Activated T-cell treated with anti-CD3 and anti-CD28 coated beads for 1 hour (primary cell): ENCODE results near the gene DCAF7.

Experiments
- DNase-seq: peaks from one replicate; pipeline ENCODE4 v3.0.0-alpha.2; 2020; ENCODE audit warnings: low read depth

DCAF7 gene

GRCh38 chr17:63549946-63550816, at the start of gene DCAF7:
Gene DCAF7 (plus strand): TSS chr17:63550477. CDS start chr17:63550678, 201 bp downstream.
- peak; percentile 99 for DNase-seq

DNA sequence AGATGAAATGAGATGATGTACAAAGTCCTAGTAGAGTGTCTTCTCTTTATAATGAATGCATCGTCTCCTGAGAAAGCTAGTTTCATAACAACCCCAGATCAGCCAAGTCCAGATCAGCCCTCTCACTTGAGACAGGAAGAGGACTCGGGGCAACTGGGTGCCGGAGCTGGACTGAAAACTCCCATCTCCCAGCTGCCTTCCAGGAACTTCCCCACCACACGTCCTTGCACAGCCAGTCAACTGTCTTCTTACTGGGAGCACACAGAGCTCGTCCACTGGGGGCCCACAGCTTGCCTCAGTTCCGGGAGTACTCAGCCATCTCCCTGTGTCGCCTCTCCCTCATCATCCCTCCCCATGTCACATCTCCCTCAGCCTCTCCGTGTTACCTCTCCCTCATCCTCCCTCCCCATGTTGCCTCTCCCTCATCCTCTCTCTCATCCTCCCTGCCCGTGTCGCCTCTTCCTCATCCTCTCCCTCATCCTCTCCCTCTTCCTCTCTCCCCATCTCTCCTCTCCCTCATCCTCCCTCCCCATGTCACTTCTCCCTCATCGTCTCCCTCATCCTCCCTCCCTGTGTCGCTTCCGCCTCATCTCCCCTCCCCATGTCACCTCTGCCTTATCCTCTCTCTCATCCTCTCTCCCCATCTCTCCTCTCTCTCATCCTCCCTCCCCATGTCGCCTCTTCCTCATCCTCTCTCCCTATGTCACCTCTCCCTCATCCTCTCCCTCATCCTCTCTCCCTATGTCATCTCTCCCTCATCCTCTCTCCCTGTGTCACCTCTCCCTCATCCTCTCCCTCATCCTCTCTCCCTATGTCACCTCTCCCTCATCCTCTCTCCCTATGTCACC, 49.5 kb upstream of the DCAF7 start:
- DNase-seq = no peak

DNA sequence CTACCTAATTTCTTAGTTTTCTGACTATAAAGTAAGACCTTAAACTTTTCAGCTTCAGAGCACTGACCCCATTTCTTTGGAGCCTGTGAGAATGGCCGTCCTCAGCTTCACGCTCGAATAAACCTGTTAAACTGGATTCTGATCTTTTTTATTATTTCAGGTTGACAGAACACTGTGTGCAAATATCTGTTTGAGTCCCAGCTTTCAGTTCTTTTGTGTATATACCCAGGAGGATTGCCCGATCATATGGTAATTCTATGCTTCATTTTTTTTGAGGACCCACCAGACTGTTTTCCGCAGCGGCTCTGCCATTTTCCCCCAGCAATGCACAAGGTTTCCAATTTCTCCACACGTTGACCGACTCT, 47.0 kb upstream of the DCAF7 start:
- no peak for DNase-seq

GRCh38 chr17:63504261-63504660, 46.0 kb upstream of the DCAF7 start:
- DNase-seq = no peak

- no peak for DNase-seq
Measured at GRCh38 chr17:63505341-63505740, 44.9 kb upstream of the DCAF7 start.

DNA sequence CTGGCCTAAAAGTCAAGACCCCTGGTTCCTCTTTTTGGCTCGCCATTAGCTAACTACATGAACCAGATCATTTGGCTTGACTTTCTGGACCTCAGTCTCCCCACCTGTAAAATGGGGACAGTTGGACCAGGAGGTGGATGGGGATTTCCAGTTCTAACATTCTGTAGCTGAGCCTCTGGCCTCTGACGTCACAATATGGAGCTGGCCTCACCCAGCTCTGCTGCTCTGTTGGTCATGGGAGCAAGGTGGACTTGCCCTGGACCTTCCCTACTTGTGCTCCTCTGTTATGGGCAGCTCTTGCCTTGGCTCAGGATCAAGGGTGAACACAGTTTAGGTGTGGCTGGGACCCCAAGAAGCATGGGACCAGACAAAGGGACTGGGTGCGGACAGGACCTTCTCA, 43.6 kb upstream of the DCAF7 start:
- DNase-seq = no peak

DNA sequence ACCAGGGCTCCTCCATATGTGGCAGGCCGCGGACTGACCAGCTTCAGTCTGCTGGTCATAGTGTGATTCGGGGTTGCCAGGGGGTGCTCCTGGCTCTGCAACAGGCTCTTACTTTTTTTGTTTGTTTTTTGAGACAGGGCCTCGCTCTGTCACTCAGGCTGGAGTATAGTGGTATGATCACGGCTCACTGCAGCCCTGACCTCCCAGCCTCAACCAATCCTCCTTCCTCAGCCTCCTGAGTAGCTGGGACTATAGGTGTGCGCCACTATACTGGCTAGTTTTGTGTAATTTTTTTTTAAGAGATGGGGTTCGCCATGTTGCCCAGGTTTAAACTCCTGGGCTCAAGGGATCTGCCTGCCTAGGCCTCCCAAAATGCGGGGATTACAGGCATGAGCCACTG, 38.9 kb upstream of the DCAF7 start:
- no peak for DNase-seq

DNA sequence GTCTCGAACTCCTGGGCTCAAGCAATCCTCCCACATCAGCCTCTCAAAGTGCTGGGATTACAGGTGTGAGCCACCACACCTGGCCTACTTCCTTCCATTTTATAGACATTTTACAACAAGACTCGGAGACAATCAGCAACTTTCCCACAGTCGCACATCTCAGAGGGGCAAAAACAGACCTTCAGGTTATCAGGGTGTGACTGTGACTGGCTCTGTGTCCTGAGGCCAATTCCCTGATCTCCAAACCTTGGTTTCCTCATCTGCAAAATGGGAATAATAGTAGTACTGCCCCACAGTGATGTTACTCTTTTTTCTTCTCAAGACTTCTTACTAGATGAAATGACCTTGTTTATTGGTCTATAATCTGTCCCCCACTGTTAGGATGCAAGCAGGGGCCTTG, 37.9 kb upstream of the DCAF7 start:
- no peak for DNase-seq

- no peak for DNase-seq
Measured at GRCh38 chr17:63512896-63513644, 37.2 kb upstream of the DCAF7 start.

GRCh38 chr17:63514477-63514876, 35.8 kb upstream of the DCAF7 start:
- DNase-seq = no peak

- no peak for DNase-seq
Measured at GRCh38 chr17:63514974-63515373, 35.3 kb upstream of the DCAF7 start.

DNA sequence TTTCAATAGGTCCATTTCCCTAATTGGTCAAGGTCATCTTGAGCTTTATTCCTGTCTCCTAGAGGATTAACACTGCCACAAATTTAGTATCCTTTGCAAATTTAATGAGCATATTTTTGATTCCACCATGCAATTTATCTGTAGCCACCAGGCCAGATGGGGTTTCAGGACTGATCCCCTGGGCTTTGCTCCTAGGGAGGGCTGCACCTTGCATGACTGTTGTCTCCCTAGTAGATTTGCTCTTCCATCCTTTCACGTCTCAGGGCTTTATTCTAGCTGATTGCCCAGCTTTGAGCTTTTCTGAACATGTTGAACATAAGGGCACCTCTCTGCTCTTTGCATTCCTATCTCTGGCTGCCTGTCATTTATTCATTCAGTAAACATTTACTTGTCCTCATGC, 34.9 kb upstream of the DCAF7 start:
- no peak for DNase-seq

GRCh38 chr17:63516910-63517824, 33.1 kb upstream of the DCAF7 start:
- no peak for DNase-seq

GRCh38 chr17:63517825-63518534, 32.3 kb upstream of the DCAF7 start:
- DNase-seq = no peak

GRCh38 chr17:63519116-63519881, 31.0 kb upstream of the DCAF7 start:
- no peak for DNase-seq

DNA sequence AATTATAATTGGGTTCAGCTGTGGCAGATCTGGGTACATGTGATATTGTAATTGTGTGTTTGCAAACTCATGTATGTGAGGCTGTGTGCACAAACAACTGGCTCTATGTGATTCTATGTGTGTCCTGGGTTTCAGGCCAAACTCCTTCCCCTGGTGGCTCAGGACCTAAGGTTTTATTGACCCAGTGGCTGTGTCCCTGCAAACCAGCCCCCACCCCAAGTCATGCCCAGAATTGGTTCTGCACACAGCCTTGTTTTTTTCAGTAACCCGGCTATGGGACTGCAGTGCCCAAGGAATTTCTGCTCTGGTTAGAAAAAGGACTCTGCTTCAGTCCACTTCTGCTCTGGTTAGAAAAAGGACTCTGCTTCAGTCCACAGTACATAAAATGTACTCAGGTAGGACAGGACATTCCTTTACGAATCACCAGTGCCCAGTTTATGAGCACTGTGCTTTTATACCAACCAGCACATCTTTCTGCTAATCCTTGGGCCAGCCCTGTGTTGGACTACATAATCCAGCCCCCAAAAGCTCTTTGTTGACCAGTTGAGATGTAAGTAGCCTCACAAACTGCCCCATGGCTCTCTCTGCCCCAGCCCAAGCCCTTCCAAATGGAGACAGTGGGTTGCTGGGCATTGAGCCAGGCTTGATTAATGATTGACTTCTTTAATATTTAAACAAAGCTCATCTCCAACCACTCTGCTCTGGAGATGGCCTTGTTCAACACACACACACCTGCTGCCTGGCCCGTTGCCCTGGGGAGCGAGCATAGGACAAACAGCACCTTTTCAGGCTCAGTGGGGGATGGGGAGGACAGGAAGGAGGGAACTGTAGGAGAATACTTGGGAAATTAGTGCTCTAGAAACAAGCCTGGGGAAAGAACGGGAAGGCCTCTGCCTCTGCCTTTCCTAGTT, 30.1 kb upstream of the DCAF7 start:
- no peak for DNase-seq

DNA sequence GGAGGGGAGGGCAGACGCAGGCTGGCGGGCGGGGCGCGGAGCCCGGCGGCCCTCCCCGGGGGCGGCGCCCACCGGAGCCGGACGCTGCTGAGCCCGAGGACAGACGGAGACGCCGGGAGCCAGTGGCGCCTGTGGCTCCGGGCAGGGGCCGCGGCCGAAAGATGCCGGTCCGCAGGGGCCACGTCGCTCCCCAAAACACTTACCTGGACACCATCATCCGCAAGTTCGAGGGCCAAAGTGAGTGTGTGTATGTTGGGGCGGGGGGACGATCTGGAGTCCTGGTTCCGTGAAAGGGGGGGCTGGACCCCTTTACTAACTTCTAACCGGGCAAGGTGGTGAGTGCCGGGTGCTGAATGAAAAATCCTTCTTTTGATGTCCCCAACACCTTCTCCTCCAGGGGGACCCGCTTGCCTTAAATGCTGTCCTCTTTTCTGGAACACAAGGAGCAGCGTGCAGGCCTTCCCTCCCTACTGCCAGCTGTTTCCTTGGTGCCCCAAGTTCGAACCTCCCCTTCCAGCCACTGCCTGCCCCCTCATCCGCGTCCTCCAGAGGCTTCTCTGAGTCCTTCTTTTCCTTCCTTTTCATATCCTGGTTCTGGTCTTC, 26.9 kb upstream of the DCAF7 start, which contains the start of gene KCNH6:
KCNH6 (plus strand) TSS at position 106 of the 603 bp plus-strand sequence; CDS start at position 162, 56 bp downstream.
- no peak for DNase-seq

DNA sequence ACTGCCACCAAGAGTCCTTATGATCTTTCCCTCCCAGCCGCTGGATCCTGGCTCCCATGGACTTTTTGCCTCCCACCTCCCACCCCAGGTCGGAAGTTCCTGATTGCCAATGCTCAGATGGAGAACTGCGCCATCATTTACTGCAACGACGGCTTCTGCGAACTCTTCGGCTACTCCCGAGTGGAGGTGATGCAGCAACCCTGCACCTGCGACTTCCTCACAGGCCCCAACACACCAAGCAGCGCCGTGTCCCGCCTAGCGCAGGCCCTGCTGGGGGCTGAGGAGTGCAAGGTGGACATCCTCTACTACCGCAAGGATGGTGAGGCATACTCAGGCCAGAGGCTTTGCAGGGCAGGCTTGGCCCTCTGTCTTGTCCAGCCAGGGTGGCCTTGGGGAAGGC, 26.2 kb upstream of the DCAF7 start:
- DNase-seq = no peak
